Mesendoderm (in vitro differentiated cells): ENCODE results near the gene ADAMTS19.
"Not testable (repeated sequence)": the region's sequence is repeated elsewhere in the genome, so short reads cannot be mapped to it uniquely, and the experiment has no call there.

Experiments
- DNase-seq: peaks from one replicate; pipeline ENCODE4 v3.0.0; 2013
- H2AK5ac ChIP-seq: 2 replicates; pipeline ENCODE4 v1.6.1; 2013; ENCODE audit warnings: low read length, inconsistent platforms
- H2BK120ac ChIP-seq: 2 replicates; pipeline ENCODE4 v1.6.1; 2013; ENCODE audit warnings: low read depth, mild to moderate bottlenecking, low read length, moderate library complexity, mixed read lengths
- H2BK15ac ChIP-seq: replicated peaks from 2 replicates; pipeline ENCODE4 v1.6.1; 2013; ENCODE audit warnings: low read depth, mild to moderate bottlenecking, moderate library complexity
- H2BK5ac ChIP-seq: 2 replicates; pipeline ENCODE4 v1.6.1; 2013; ENCODE audit warnings: low read length, inconsistent platforms
- H3K18ac ChIP-seq: 2 replicates; pipeline ENCODE4 v1.6.1; 2013; ENCODE audit warnings: mild to moderate bottlenecking, low read length, mixed read lengths
- H3K23ac ChIP-seq: one replicate; pipeline ENCODE4 v1.6.1; 2013; ENCODE audit warnings: low read length
- H3K27ac ChIP-seq: 2 replicates; pipeline ENCODE4 v1.5.1; 2013; ENCODE audit warnings: low read depth, mild to moderate bottlenecking, inconsistent platforms, low read length, moderate library complexity
- H3K27me3 ChIP-seq: 2 replicates; pipeline ENCODE4 v1.6.1; 2013; ENCODE audit warnings: low read length, control low read depth, mild to moderate bottlenecking, inconsistent platforms; ENCODE audit not compliant: insufficient read depth, poor library complexity
- H3K36me3 ChIP-seq: 2 replicates; pipeline ENCODE4 v1.6.1; 2013; ENCODE audit warnings: low read length, inconsistent platforms; ENCODE audit not compliant: control insufficient read depth, insufficient read depth
- H3K4ac ChIP-seq: one replicate; pipeline ENCODE4 v1.6.1; 2013; ENCODE audit warnings: low read depth, mild to moderate bottlenecking, low read length, moderate library complexity
- H3K4me1 ChIP-seq: 2 replicates; pipeline ENCODE4 v1.6.1; 2013; ENCODE audit warnings: low read depth, low read length, inconsistent platforms; ENCODE audit not compliant: control insufficient read depth
- H3K4me2 ChIP-seq: 2 replicates; pipeline ENCODE4 v1.6.1; 2013; ENCODE audit warnings: low read length
- H3K4me3 ChIP-seq: 2 replicates; pipeline ENCODE4 v1.5.1; 2013; ENCODE audit warnings: mild to moderate bottlenecking, low read length
- H3K56ac ChIP-seq: one replicate; pipeline ENCODE4 v1.6.1; 2013; ENCODE audit warnings: low read length
- H3K79me1 ChIP-seq: 2 replicates; pipeline ENCODE4 v1.6.1; 2013; ENCODE audit warnings: low read length, inconsistent platforms
- H3K79me2 ChIP-seq: 2 replicates; pipeline ENCODE4 v1.6.1; 2013; ENCODE audit warnings: mild to moderate bottlenecking, low read length; ENCODE audit not compliant: control insufficient read depth, insufficient read depth
- H3K9ac ChIP-seq: 2 replicates; pipeline ENCODE4 v1.6.1; 2013; ENCODE audit warnings: low read length, inconsistent platforms
- H4K5ac ChIP-seq: one replicate; pipeline ENCODE4 v1.6.1; 2013; ENCODE audit warnings: low read length
- H4K8ac ChIP-seq: one replicate; pipeline ENCODE4 v1.6.1; 2013; ENCODE audit warnings: low read depth, mild to moderate bottlenecking, control low read depth, low read length, moderate library complexity
- WGBS: extraction: QIAGEN DNeasy Blood & Tissue Kit; methylation state at CpG from one replicate; pipeline ENCODE4 v1.1.7; 2013; ENCODE audit warnings: low lambda C conversion rate, missing lambda C conversion rate; ENCODE audit not compliant: insufficient coverage; ENCODE audit errors: extremely low coverage; 5-methylcytosine and 5-hydroxymethylcytosine counted together

The ADAMTS19 gene

GRCh38 chr5:129425031-129425430, 35.1 kb upstream of the ADAMTS19 start:
- Histone ChIP-seq H3K79me2 (no peaks in the 10 kb centered on the region), H2BK15ac (no peak overlapping the region), H3K27me3 (no peaks in the 10 kb centered on the region), H3K36me3 (no peaks in the 10 kb centered on the region), H2BK120ac (no peak overlapping the region), H4K8ac (no peak overlapping the region), H3K23ac (no peak overlapping the region), H2BK5ac (no peak overlapping the region), H3K79me1 (no peaks in the 10 kb centered on the region), H3K4me3 (no peak overlapping the region), H4K5ac (no peak overlapping the region), H3K4ac (no peak overlapping the region), H3K9ac (no peak overlapping the region), H3K4me2 (no peak overlapping the region), H3K27ac (no peak overlapping the region), H3K56ac (no peak overlapping the region), H3K4me1 (no peaks in the 10 kb centered on the region), H2AK5ac (no peak overlapping the region), H3K18ac (no peak overlapping the region)
- no peak for DNase-seq

DNA sequence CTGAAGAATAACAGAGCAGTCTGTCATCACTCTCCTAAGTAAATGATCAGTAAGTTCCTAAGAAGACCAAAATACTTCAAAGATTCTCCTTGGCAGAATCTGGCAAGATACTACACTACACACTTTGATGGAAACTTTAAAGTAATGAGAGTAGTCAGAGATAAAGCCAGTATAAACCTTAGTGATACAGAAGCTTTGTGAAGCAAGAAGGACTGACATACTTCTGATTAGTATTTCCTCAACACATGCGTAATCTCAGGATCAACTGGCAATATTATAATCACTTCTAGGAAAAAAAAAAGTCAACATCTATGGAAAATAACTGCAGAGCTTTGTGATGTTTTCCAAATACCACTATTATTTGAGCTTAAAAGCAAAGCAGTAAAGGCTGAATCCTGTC, 34.0 kb upstream of the ADAMTS19 start:
- H2BK120ac ChIP-seq, result no peak overlapping the region
- no peak overlapping the region for H2BK15ac ChIP-seq
- DNase-seq, result no peak
- H2BK5ac ChIP-seq, result no peak overlapping the region
- no peak overlapping the region for H2AK5ac ChIP-seq
- no peaks in the 10 kb centered on the region for H3K4me1 ChIP-seq
- no peak overlapping the region for H3K23ac ChIP-seq
- no peak overlapping the region for H3K4ac ChIP-seq
- no peaks in the 10 kb centered on the region for H3K27me3 ChIP-seq
- H3K36me3 ChIP-seq, result no peaks in the 10 kb centered on the region
- no peak overlapping the region for H3K18ac ChIP-seq
- no peak overlapping the region for H3K27ac ChIP-seq
- H3K4me3 ChIP-seq, result no peak overlapping the region
- no peak overlapping the region for H3K4me2 ChIP-seq
- no peak overlapping the region for H4K5ac ChIP-seq
- WGBS, result no CpG with 5 or more reads among the region's 1 CpG
- no peaks in the 10 kb centered on the region for H3K79me2 ChIP-seq
- no peaks in the 10 kb centered on the region for H3K79me1 ChIP-seq
- H3K9ac ChIP-seq, result no peak overlapping the region
- no peak overlapping the region for H3K56ac ChIP-seq
- no peak overlapping the region for H4K8ac ChIP-seq

- not testable (repeated sequence) for H3K79me2 ChIP-seq, H2BK15ac ChIP-seq, H2BK5ac ChIP-seq, H3K4me1 ChIP-seq, H2AK5ac ChIP-seq, H3K27ac ChIP-seq, H4K5ac ChIP-seq, H3K4me3 ChIP-seq, H4K8ac ChIP-seq, H3K9ac ChIP-seq, DNase-seq, H3K27me3 ChIP-seq, H3K4ac ChIP-seq, H2BK120ac ChIP-seq, H3K79me1 ChIP-seq, H3K23ac ChIP-seq, H3K56ac ChIP-seq, H3K36me3 ChIP-seq, H3K4me2 ChIP-seq, H3K18ac ChIP-seq
- WGBS, result no CpG with 5 or more reads among the region's 5 CpGs
Observed at GRCh38 chr5:129428636-129429035, 31.5 kb upstream of the ADAMTS19 start.

GRCh38 chr5:129431406-129431805, 28.7 kb upstream of the ADAMTS19 start:
- Histone ChIP-seq H2BK15ac (no peak overlapping the region), H3K4me2 (no peak overlapping the region), H3K36me3 (no peaks in the 10 kb centered on the region), H3K23ac (no peak overlapping the region), H3K18ac (no peak overlapping the region), H3K27me3 (no peaks in the 10 kb centered on the region), H3K27ac (no peak overlapping the region), H3K4ac (no peak overlapping the region), H4K5ac (no peak overlapping the region), H3K4me3 (no peak overlapping the region), H3K9ac (no peak overlapping the region), H3K79me2 (no peaks in the 10 kb centered on the region), H3K56ac (no peak overlapping the region), H2BK120ac (no peak overlapping the region), H3K79me1 (no peaks in the 10 kb centered on the region), H2BK5ac (no peak overlapping the region), H4K8ac (no peak overlapping the region), H3K4me1 (no peaks in the 10 kb centered on the region), H2AK5ac (no peak overlapping the region)
- no peak for DNase-seq

DNA sequence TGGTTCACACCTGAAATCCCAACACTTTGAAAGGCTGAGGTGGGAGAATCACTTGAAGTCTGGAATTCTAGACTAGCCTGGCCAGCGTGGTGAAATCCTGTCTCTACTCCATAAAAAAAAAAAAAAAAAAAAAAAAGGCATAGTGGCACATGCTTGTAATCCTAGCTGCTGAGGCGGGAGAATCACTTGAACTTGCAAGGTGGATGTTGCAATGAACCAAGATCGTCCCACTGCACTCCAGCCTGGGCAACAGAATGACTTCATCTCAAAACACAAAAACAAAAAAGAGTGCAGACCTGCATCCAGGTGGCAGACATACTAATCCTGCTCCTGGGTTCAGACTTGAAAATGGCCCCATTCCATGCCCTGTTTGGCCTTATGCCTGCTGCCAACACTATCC, 21.8 kb upstream of the ADAMTS19 start:
- H2AK5ac ChIP-seq, result no peak overlapping the region
- H3K4me3 ChIP-seq, result no peak overlapping the region
- H3K4ac ChIP-seq, result no peak overlapping the region
- no peak overlapping the region for H3K56ac ChIP-seq
- H3K27me3 ChIP-seq, result no peaks in the 10 kb centered on the region
- no peak overlapping the region for H2BK15ac ChIP-seq
- no peak overlapping the region for H2BK5ac ChIP-seq
- H3K4me2 ChIP-seq, result no peak overlapping the region
- WGBS, result no CpG with 5 or more reads among the region's 3 CpGs
- no peak overlapping the region for H2BK120ac ChIP-seq
- no peaks in the 10 kb centered on the region for H3K36me3 ChIP-seq
- no peak overlapping the region for H3K27ac ChIP-seq
- no peak overlapping the region for H4K8ac ChIP-seq
- no peaks in the 10 kb centered on the region for H3K4me1 ChIP-seq
- no peak overlapping the region for H4K5ac ChIP-seq
- no peak overlapping the region for H3K23ac ChIP-seq
- H3K79me1 ChIP-seq, result no peaks in the 10 kb centered on the region
- no peak for DNase-seq
- H3K18ac ChIP-seq, result no peak overlapping the region
- no peak overlapping the region for H3K9ac ChIP-seq
- no peaks in the 10 kb centered on the region for H3K79me2 ChIP-seq

DNA sequence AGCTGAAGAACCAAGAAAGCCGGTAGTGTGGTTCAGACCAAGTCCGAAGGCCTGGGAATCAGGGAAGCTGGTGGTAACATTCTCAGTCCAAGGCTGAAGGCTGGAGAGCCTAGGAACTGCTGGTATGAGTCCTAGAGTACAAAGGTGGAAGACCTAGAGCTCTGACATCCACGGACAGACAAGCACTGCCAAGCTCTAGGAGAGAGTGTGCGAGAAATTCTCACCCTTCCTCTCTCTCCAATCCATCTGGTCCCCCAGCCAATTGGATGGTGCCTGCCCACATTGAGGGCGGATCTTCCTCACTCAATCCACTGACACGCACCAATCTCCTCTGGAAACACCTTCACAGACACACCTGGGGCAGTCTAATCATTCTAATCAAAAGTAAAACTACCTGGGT, 19.7 kb upstream of the ADAMTS19 start:
- Histone ChIP-seq H2BK15ac (no peak overlapping the region), H4K5ac (no peak overlapping the region), H3K27ac (no peak overlapping the region), H3K79me1 (no peaks in the 10 kb centered on the region), H3K4ac (no peak overlapping the region), H4K8ac (no peak overlapping the region), H3K79me2 (no peaks in the 10 kb centered on the region), H2BK5ac (no peak overlapping the region), H2AK5ac (no peak overlapping the region), H3K23ac (no peak overlapping the region), H2BK120ac (no peak overlapping the region), H3K18ac (no peak overlapping the region), H3K36me3 (no peaks in the 10 kb centered on the region), H3K4me3 (no peak overlapping the region), H3K9ac (no peak overlapping the region), H3K4me1 (no peaks in the 10 kb centered on the region), H3K4me2 (no peak overlapping the region), H3K27me3 (no peaks in the 10 kb centered on the region), H3K56ac (no peak overlapping the region)
- no peak for DNase-seq
- WGBS, result no CpG with 5 or more reads among the region's 6 CpGs
